Thyroid gland (tissue), 4 donors: Measurements from ENCODE around the gene HOXA2. TPM values are rescaled to one million over a fixed set of nuclear protein-coding genes. Genes with fewer than 3 reads are reported as not detected.

Experiments used
- DNase-seq, 2 donors: peaks; one replicate each; pipeline ENCODE4 v3.0.0-alpha.2; 2019
- H3K27ac ChIP-seq, 3 donors: fragments of 200-600 bp; sonication (generic); 1 replicate in 2 of 3; 2 replicates in 1 of 3; pipeline ENCODE4 v1.5.1; 2016 to 2019; ENCODE audit warnings: mild to moderate bottlenecking in 1 of 3, moderate library complexity in 1 of 3
- H3K27me3 ChIP-seq: fragments of 200-600 bp; sonication (generic); one replicate; pipeline ENCODE4 v1.5.1; 2019
- H3K36me3 ChIP-seq, 2 donors: fragments of 200-600 bp; sonication (generic); one replicate each; pipeline ENCODE4 v1.5.1; 2016 to 2019
- H3K4me1 ChIP-seq, 2 donors: fragments of 200-600 bp; sonication (generic); one replicate each; pipeline ENCODE4 v1.5.1; 2017 to 2019
- H3K4me3 ChIP-seq, 3 donors: fragments of 200-600 bp; sonication (generic); replicated peaks in 1 of 3; 1 replicate in 2 of 3; 2 replicates in 1 of 3; pipeline ENCODE4 v1.5.1; 2016; ENCODE audit warnings: mild to moderate bottlenecking in 1 of 3
- H3K9me3 ChIP-seq: fragments of 200-600 bp; sonication (generic); one replicate; pipeline ENCODE4 v1.5.1; 2017
- CTCF ChIP-seq, 6 experiments: fragments of 200-600 bp in 3 of 6; fragments of 450-650 bp in 3 of 6; sonication (generic) in 3 of 6; IDR thresholded peaks; one replicate each; pipeline ENCODE4 v1.5.1; 2016 to 2019; ENCODE audit warnings: antibody characterized with exemption in 6 of 6, mild to moderate bottlenecking in 2 of 6, inconsistent platforms in 1 of 6, moderate library complexity in 1 of 6
- POLR2A ChIP-seq, 2 donors: fragments of 450-650 bp; IDR thresholded peaks; one replicate each; pipeline ENCODE4 v1.6.1; 2017; ENCODE audit warnings: antibody characterized with exemption in 2 of 2, mild to moderate bottlenecking in 2 of 2, moderate library complexity in 1 of 2
- WGBS, 2 donors: methylation state at CpG; one replicate each; pipeline ENCODE4 v1.1.5; 2017; 5-methylcytosine and 5-hydroxymethylcytosine counted together
- intact Hi-C: fragments of 100-400 bp; cut with DNase I; formaldehyde crosslinking; loops from one replicate; pipeline ENCODE4 v1.15.1; 2023
- total RNA-seq, 4 donors: library from RNA; depleted of rRNA; stranded (reverse); fragments of >200 nt; gene quantifications; one replicate each; pipeline ENCODE4 v1.2.3, GENCODE V29; 2016

HOXA2 gene
- total RNA-seq, 4 donors from 2014 or later, result 0.73 to 2.7 (median 1.7) TPM

GRCh38 chr7:27095897-27096767 is 6.4 kb downstream of the HOXA2 start, which contains the start of gene HOXA1:
TSS of gene HOXA1 (minus strand) at chr7:27096000. CDS start at chr7:27095912, 88 bp downstream.
- Histone ChIP-seq H3K4me1 (peaks cover 11 to 18% of the 10 kb centered on the region in 2 donors), H3K27me3 (peaks cover 25% of the 10 kb centered on the region), H3K9me3 (no peaks in the 10 kb centered on the region), H3K36me3 (no peaks in the 10 kb centered on the region), H3K4me3 (peak within 1 kb of the TSS in 2 of 3 donors; percentile 26 to 45), H3K27ac (peak within 1 kb of the TSS; percentile 51 to 74 (median 69))
- intact Hi-C loops, result no loop called here
- DNase-seq, result peak; percentile 31 to 36
- WGBS, 2 donors, result 2 to 4% methylated on average over 27 to 43 of the region's 68 CpGs
- TF ChIP-seq CTCF (IDR thresholded peaks at IDR 0.05) (no peak), POLR2A (IDR thresholded peaks at IDR 0.05) (peak in 1 of 2 donors; percentile 43)

GRCh38 chr7:27095050-27095896 is 7.2 kb downstream of the HOXA2 start:
- Histone ChIP-seq H3K27me3 (peaks cover 26% of the 10 kb centered on the region), H3K27ac (no peak overlapping the region)
- 8 to 14% methylated on average over 26 to 29 of the region's 33 CpGs for WGBS, 2 donors

GRCh38 chr7:27094304-27095049 is 8.0 kb downstream of the HOXA2 start:
- no peak for DNase-seq
- WGBS, 2 donors, result 23 to 37% methylated on average over 23 to 29 of the region's 29 CpGs
- H3K4me3 ChIP-seq, result no peak overlapping the region
- no peak overlapping the region for H3K27ac ChIP-seq
- no peaks in the 10 kb centered on the region for H3K9me3 ChIP-seq
- peaks cover 11 to 18% of the 10 kb centered on the region in 2 donors for H3K4me1 ChIP-seq
- TF ChIP-seq CTCF (IDR thresholded peaks at IDR 0.05), result no peak
- intact Hi-C loops, result no loop called here
- no peaks in the 10 kb centered on the region for H3K36me3 ChIP-seq
- H3K27me3 ChIP-seq, result peaks cover 25% of the 10 kb centered on the region

More at GRCh38 chr7:27095050-27095896, 7.2 kb downstream of the HOXA2 start:
- Histone ChIP-seq H3K9me3 (no peaks in the 10 kb centered on the region), H3K4me3 (peak overlapping the region in 1 of 3 donors; percentile 45), H3K36me3 (no peaks in the 10 kb centered on the region), H3K4me1 (peaks cover 11 to 18% of the 10 kb centered on the region in 2 donors)
- TF ChIP-seq POLR2A (IDR thresholded peaks at IDR 0.05) (no peak), CTCF (IDR thresholded peaks at IDR 0.05) (no peak)
- no peak for DNase-seq
- intact Hi-C loops, result no loop called here

- 39 to 51% methylated on average over 6 of the region's 6 CpGs for WGBS, 2 donors
- no peak overlapping the region for H3K27ac ChIP-seq
- no peak for DNase-seq
- H3K4me3 ChIP-seq, result no peak overlapping the region
- H3K27me3 ChIP-seq, result peaks cover 23% of the 10 kb centered on the region
- intact Hi-C loops, result no loop called here
- TF ChIP-seq CTCF (IDR thresholded peaks at IDR 0.05), result no peak
- TF ChIP-seq POLR2A (IDR thresholded peaks at IDR 0.05), result no peak
- peaks cover 11 to 18% of the 10 kb centered on the region in 2 donors for H3K4me1 ChIP-seq
- H3K36me3 ChIP-seq, result no peaks in the 10 kb centered on the region
- H3K9me3 ChIP-seq, result no peaks in the 10 kb centered on the region
These were observed 9.1 kb downstream of the HOXA2 start for GRCh38 chr7:27093184-27093895.
